PC-3 (cell line): ENCODE measurements around the gene NACC1.
"Not testable (repeated sequence)": the region's sequence is repeated elsewhere in the genome, so short reads cannot be mapped to it uniquely, and the experiment has no call there.

Source experiments
- EZH2phosphoT487 ChIP-seq: fragments of 300-600 bp; sonication (generic); IDR thresholded peaks from 2 replicates; pipeline ENCODE4 v1.6.1; 2018; ENCODE audit warnings: mild to moderate bottlenecking, antibody characterized with exemption, low read length, borderline replicate concordance
- TF ChIP-seq, protein P1 (sequence below): fragments of 300-600 bp; sonication (generic); conservative IDR thresholded peaks from 2 replicates; pipeline ENCODE4 v1.5.1; 2017; ENCODE audit warnings: antibody characterized with exemption, low read depth, mild to moderate bottlenecking, low read length

DNA sequence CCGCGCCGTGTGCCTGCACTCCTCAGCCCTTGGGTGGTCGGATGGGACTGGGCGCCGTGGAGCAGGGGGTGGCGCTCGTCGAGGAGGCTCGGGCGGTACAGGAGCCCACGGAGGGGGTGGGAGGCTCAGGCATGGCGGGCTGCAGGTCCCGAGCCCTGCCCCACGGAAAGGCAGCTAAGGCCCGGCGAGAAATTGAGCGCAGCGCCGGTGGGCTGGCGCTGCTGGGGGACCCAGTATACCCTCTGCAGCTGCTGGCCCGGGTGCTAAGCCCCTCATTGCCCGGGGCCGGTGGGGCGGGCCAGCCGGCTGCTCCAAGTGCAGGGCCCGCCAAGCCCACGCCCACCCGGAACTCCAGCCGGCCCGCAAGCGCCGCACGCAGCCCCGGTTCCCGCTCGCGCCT, 68.6 kb downstream of the NACC1 start:
- TF ChIP-seq, protein P1, sequence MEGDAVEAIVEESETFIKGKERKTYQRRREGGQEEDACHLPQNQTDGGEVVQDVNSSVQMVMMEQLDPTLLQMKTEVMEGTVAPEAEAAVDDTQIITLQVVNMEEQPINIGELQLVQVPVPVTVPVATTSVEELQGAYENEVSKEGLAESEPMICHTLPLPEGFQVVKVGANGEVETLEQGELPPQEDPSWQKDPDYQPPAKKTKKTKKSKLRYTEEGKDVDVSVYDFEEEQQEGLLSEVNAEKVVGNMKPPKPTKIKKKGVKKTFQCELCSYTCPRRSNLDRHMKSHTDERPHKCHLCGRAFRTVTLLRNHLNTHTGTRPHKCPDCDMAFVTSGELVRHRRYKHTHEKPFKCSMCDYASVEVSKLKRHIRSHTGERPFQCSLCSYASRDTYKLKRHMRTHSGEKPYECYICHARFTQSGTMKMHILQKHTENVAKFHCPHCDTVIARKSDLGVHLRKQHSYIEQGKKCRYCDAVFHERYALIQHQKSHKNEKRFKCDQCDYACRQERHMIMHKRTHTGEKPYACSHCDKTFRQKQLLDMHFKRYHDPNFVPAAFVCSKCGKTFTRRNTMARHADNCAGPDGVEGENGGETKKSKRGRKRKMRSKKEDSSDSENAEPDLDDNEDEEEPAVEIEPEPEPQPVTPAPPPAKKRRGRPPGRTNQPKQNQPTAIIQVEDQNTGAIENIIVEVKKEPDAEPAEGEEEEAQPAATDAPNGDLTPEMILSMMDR = not testable (repeated sequence)
- TF ChIP-seq EZH2phosphoT487 = not testable (repeated sequence)
